HEK293 (cell line): ENCODE measurements around the gene MDM2.
"Not testable (repeated sequence)": the region's sequence is repeated elsewhere in the genome, so short reads cannot be mapped to it uniquely, and the experiment has no call there.

ENCODE experiments used
- CTCF ChIA-PET: fragments of 350-600 bp; formaldehyde crosslinking; extraction: SDS; loops from one replicate; lab custom pipeline; 2021; ENCODE audit warnings: antibody characterized with exemption; lab: Yijun Ruan, JAX
- POLR2A ChIA-PET: fragments of 300-600 bp; formaldehyde crosslinking; extraction: SDS; loops from one replicate; lab custom pipeline; 2020; ENCODE audit warnings: antibody characterized with exemption, inconsistent platforms; lab: Yijun Ruan, JAX
- H3K27ac ChIP-seq: fragments of 200-500 bp; sonication (Bioruptor generic); 2 replicates; pipeline ENCODE4 v1.5.1; 2014; ENCODE audit warnings: low read depth, low read length, control low read depth, inconsistent platforms; ENCODE audit errors: extremely low read depth
- H3K36me3 ChIP-seq, 2 experiments: fragments of 200-500 bp in 1 of 2; sonication (Bioruptor generic) in 1 of 2; 1 replicate in 1 of 2; 2 replicates in 1 of 2; pipeline ENCODE4 v1.5.1; 2014 to 2017; ENCODE audit warnings: inconsistent platforms in 2 of 2, low read length in 2 of 2; ENCODE audit not compliant: control insufficient read depth in 2 of 2, insufficient read depth in 1 of 2
- H3K4me1 ChIP-seq: fragments of 200-500 bp; sonication (Bioruptor generic); 2 replicates; pipeline ENCODE4 v1.5.1; 2014; ENCODE audit warnings: mild to moderate bottlenecking, low read length, inconsistent platforms; ENCODE audit not compliant: control insufficient read depth, insufficient read depth
- H3K4me3 ChIP-seq: 2 replicates; pipeline ENCODE4 v1.5.1; 2011; ENCODE audit warnings: low read depth, mild to moderate bottlenecking, control low read depth, low read length, moderate library complexity
- H3K9me3 ChIP-seq: fragments of 200-500 bp; sonication (Bioruptor generic); 2 replicates; pipeline ENCODE4 v1.5.1; 2014; ENCODE audit warnings: low read depth, low read length, inconsistent platforms; ENCODE audit not compliant: control insufficient read depth, insufficient read depth
- GFI1B ChIP-seq: fragments of 450-650 bp; formaldehyde crosslinking; IDR thresholded peaks from 2 replicates; pipeline ENCODE4 v1.5.1; 2016; ENCODE audit warnings: missing biosample characterization, missing genetic modification characterization
- GLI2 ChIP-seq: fragments of 450-650 bp; formaldehyde crosslinking; IDR thresholded peaks from 2 replicates; pipeline ENCODE4; 2017; ENCODE audit warnings: missing biosample characterization, missing genetic modification characterization, low read depth, borderline replicate concordance
- KLF8 ChIP-seq: fragments of 450-650 bp; formaldehyde crosslinking; IDR thresholded peaks from 2 replicates; pipeline ENCODE4 v1.5.1; 2016; ENCODE audit warnings: missing biosample characterization, missing genetic modification characterization
- OSR2 ChIP-seq: fragments of 450-650 bp; formaldehyde crosslinking; IDR thresholded peaks from 2 replicates; pipeline ENCODE4 v1.5.1; 2016; ENCODE audit warnings: missing biosample characterization, missing genetic modification characterization
- SCRT2 ChIP-seq: fragments of 450-650 bp; formaldehyde crosslinking; IDR thresholded peaks from 2 replicates; pipeline ENCODE4 v1.5.1; 2016; ENCODE audit warnings: missing biosample characterization, missing genetic modification characterization
- SETDB1 ChIP-seq: IDR thresholded peaks from one replicate; pipeline ENCODE4 v1.6.1; 2017; ENCODE audit warnings: mild to moderate bottlenecking, low read length, moderate library complexity, mixed read lengths; ENCODE audit not compliant: insufficient read length
- WT1 ChIP-seq: fragments of 450-650 bp; formaldehyde crosslinking; IDR thresholded peaks from 2 replicates; pipeline ENCODE4 v1.5.1; 2016; ENCODE audit warnings: missing biosample characterization, missing genetic modification characterization
- ZNF10 ChIP-seq: fragments of 450-650 bp; formaldehyde crosslinking; IDR thresholded peaks from 2 replicates; pipeline ENCODE4 v1.5.1; 2017; ENCODE audit warnings: missing biosample characterization, missing genetic modification characterization
- ZNF112 ChIP-seq: fragments of 450-650 bp; formaldehyde crosslinking; IDR thresholded peaks from 2 replicates; pipeline ENCODE4 v1.5.0; 2017; ENCODE audit warnings: missing biosample characterization, missing genetic modification characterization
- ZNF202 ChIP-seq: fragments of 450-650 bp; formaldehyde crosslinking; IDR thresholded peaks from 2 replicates; pipeline ENCODE4 v1.5.1; 2016; ENCODE audit warnings: missing biosample characterization, missing genetic modification characterization, borderline replicate concordance
- ZNF214 ChIP-seq: fragments of 450-650 bp; formaldehyde crosslinking; IDR thresholded peaks from 2 replicates; pipeline ENCODE4 v1.5.1; 2017; ENCODE audit warnings: missing biosample characterization, mild to moderate bottlenecking, missing genetic modification characterization, borderline replicate concordance
- ZNF292 ChIP-seq: fragments of 450-650 bp; formaldehyde crosslinking; IDR thresholded peaks from 2 replicates; pipeline ENCODE4 v1.5.1; 2016; ENCODE audit warnings: low read depth, missing biosample characterization, missing genetic modification characterization, borderline replicate concordance
- ZNF335 ChIP-seq: fragments of 450-650 bp; formaldehyde crosslinking; conservative IDR thresholded peaks from 2 replicates; pipeline ENCODE4 v1.5.1; 2016; ENCODE audit warnings: missing biosample characterization, missing genetic modification characterization
- ZNF350 ChIP-seq: fragments of 450-650 bp; formaldehyde crosslinking; IDR thresholded peaks from 2 replicates; pipeline ENCODE4 v1.5.0; 2017; ENCODE audit warnings: missing biosample characterization, mild to moderate bottlenecking, missing genetic modification characterization
- ZNF473 ChIP-seq: fragments of 450-650 bp; formaldehyde crosslinking; IDR thresholded peaks from 2 replicates; pipeline ENCODE4 v1.5.1; 2017; ENCODE audit warnings: missing biosample characterization, missing genetic modification characterization
- ZNF555 ChIP-seq: fragments of 450-650 bp; formaldehyde crosslinking; conservative IDR thresholded peaks from 2 replicates; pipeline ENCODE4 v1.5.1; 2017; ENCODE audit warnings: missing biosample characterization, mild to moderate bottlenecking, missing genetic modification characterization, inconsistent platforms
- ZNF785 ChIP-seq: fragments of 450-650 bp; formaldehyde crosslinking; IDR thresholded peaks from 2 replicates; pipeline ENCODE4 v1.5.1; 2016; ENCODE audit warnings: missing biosample characterization, missing genetic modification characterization
- TF ChIP-seq, protein P1 (sequence below): fragments of 450-650 bp; formaldehyde crosslinking; IDR thresholded peaks from 2 replicates; pipeline ENCODE4 v1.5.1; 2016; ENCODE audit warnings: missing biosample characterization, missing genetic modification characterization, low read depth
- TF ChIP-seq, protein P2 (sequence below): fragments of 450-650 bp; formaldehyde crosslinking; IDR thresholded peaks from 2 replicates; pipeline ENCODE4 v1.5.1; 2017; ENCODE audit warnings: missing biosample characterization, missing genetic modification characterization

The MDM2 gene

GRCh38 chr12:68800294-68800693, 7.7 kb upstream of the MDM2 start:
- Histone ChIP-seq H3K4me3 (no peak overlapping the region), H3K36me3 (no peaks in the 10 kb centered on the region), H3K9me3 (no peaks in the 10 kb centered on the region), H3K4me1 (no peaks in the 10 kb centered on the region), H3K27ac (no peak overlapping the region)
- CTCF ChIA-PET = interaction anchor here (0.6 to 1.2 kb wide), 3 partner anchors 8 to 273 kb away, joined by 3 to 4 read pairs (median 3); partner anchors contain the start of gene MDM2
- TF ChIP-seq ZNF785 (tag by site-specific recombination) (no peak), GFI1B (tag by site-specific recombination) (no peak), ZNF473 (tag by site-specific recombination) (no peak), SETDB1 (no peak), ZNF214 (tag by site-specific recombination) (no peak), ZNF335 (tag by site-specific recombination) (no peak), ZNF202 (tag by site-specific recombination) (no peak), ZNF112 (no peak), WT1 (tag by site-specific recombination) (no peak)
- TF ChIP-seq, all 188 proteins: peak for 0
- POLR2A ChIA-PET = interaction anchor here (1.4 kb wide), 1 partner anchor 8 kb away, joined by 4 read pairs; no protein-coding TSS in a partner anchor

GRCh38 chr12:68801124-68801523, 6.9 kb upstream of the MDM2 start:
- H3K36me3 ChIP-seq, CTCF ChIA-PET, H3K4me3 ChIP-seq, H3K9me3 ChIP-seq, POLR2A ChIA-PET, H3K4me1 ChIP-seq, H3K27ac ChIP-seq: not testable (repeated sequence)

DNA sequence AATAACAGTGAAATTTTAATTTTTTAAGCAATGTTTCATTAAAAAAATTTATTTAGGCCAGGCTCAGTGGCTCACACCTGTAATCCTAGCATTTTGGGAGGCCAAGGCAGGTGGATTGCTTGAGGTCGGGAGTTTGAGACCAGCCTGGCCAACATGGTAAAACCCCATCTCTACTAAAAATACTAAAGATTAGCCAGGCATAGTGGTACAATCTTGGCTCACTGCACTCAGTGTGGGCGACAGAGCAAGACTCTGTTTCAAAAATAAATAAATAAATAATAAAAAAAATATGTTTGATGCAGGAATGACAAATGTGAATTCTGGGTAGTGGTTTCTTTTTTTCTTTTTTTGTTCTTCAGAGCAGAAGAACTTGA, 5.6 kb upstream of the MDM2 start:
- H3K9me3 ChIP-seq, POLR2A ChIA-PET, H3K4me3 ChIP-seq, CTCF ChIA-PET, H3K27ac ChIP-seq, H3K4me1 ChIP-seq, H3K36me3 ChIP-seq: not testable (repeated sequence)

DNA sequence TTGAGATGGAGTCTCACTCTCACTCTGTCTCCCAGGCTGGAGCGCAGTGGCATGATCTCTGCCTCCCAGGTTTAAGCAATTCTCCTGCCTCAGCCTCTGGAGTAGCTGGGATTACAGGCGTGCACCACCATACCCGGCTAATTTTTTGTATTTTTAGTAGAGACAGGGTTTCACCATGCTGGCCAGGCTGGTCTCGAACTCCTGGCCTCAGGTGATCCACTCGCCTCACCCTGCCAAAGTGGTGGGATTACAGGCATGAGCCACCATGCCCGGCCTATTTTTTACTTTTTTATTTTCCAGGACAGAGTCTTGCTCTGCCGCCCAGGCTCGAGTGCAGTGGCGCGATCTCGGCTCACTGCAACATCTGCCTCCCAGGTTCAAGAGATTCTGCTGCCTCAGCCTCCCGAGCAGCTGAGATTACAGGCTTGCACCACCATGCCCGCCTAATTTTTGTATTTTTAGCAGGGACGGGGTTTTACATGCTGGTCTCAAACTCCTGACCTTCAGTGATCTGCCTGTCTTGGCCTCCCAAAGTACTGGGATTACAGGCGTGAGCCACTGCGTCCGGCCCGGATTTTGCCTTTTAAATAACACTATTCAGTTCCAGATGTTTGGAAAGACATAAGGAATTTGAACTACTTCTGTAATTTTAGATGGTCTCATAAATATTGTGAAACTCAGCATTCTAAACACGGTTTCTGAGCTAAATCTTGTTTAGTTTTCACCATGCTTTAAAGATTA, 4.9 kb upstream of the MDM2 start:
- ChIA-PET CTCF (interaction anchor here (0.6 kb wide), 1 partner anchor 654 kb away, joined by 4 read pairs; no protein-coding TSS in a partner anchor), POLR2A (interaction anchor here (1.0 kb wide), 1 partner anchor 9 kb away, joined by 3 read pairs; no protein-coding TSS in a partner anchor)
- not testable (repeated sequence) for H3K4me1 ChIP-seq, H3K27ac ChIP-seq, H3K36me3 ChIP-seq, H3K4me3 ChIP-seq, H3K9me3 ChIP-seq

- no peak overlapping the region for H3K4me3 ChIP-seq
- peaks cover 0 to 2% of the 10 kb centered on the region in 2 experiments; a peak in 1 of 3 replicates for H3K36me3 ChIP-seq
- no peak overlapping the region for H3K27ac ChIP-seq
- no peaks in the 10 kb centered on the region for H3K9me3 ChIP-seq
- ChIA-PET POLR2A (interaction anchor here (1.0 kb wide), 1 partner anchor 10 kb away, joined by 3 read pairs; no protein-coding TSS in a partner anchor), CTCF (no interaction called here)
- no peaks in the 10 kb centered on the region; the same call in 1 of the 2 replicates for H3K4me1 ChIP-seq
- TF ChIP-seq, protein P1, sequence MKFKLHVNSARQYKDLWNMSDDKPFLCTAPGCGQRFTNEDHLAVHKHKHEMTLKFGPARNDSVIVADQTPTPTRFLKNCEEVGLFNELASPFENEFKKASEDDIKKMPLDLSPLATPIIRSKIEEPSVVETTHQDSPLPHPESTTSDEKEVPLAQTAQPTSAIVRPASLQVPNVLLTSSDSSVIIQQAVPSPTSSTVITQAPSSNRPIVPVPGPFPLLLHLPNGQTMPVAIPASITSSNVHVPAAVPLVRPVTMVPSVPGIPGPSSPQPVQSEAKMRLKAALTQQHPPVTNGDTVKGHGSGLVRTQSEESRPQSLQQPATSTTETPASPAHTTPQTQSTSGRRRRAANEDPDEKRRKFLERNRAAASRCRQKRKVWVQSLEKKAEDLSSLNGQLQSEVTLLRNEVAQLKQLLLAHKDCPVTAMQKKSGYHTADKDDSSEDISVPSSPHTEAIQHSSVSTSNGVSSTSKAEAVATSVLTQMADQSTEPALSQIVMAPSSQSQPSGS (tag by site-specific recombination) = no peak
- TF ChIP-seq ZNF10 (tag by site-specific recombination) (no peak), GLI2 (tag by site-specific recombination) (no peak), ZNF112 (no peak), OSR2 (tag by site-specific recombination) (no peak), ZNF292 (tag by site-specific recombination) (no peak), SCRT2 (no peak), ZNF350 (no peak), ZNF555 (tag by site-specific recombination) (no peak), KLF8 (no peak)
- TF ChIP-seq, protein P2, sequence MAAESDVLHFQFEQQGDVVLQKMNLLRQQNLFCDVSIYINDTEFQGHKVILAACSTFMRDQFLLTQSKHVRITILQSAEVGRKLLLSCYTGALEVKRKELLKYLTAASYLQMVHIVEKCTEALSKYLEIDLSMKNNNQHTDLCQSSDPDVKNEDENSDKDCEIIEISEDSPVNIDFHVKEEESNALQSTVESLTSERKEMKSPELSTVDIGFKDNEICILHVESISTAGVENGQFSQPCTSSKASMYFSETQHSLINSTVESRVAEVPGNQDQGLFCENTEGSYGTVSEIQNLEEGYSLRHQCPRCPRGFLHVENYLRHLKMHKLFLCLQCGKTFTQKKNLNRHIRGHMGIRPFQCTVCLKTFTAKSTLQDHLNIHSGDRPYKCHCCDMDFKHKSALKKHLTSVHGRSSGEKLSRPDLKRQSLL (tag by site-specific recombination) = no peak
Observed at GRCh38 chr12:68803948-68804656, 3.9 kb upstream of the MDM2 start.
